Glutamatergic neuron (in vitro differentiated cells): Measurements from ENCODE around the gene TFDP1. TPM values are rescaled to one million over a fixed set of nuclear protein-coding genes. Genes with fewer than 3 reads are reported as not detected.

Experiments used
- DNase-seq: peaks from one replicate; pipeline ENCODE4 v3.0.0; 2022
- H3K27ac Mint-ChIP-seq: one replicate; pipeline ENCODE4 v1.8.0; 2020; ENCODE audit warnings: mild to moderate bottlenecking, mixed read lengths, inconsistent platforms; ENCODE audit not compliant: unreplicated experiment
- H3K27me3 Mint-ChIP-seq: one replicate; pipeline ENCODE4 v1.8.0; 2020; ENCODE audit warnings: mild to moderate bottlenecking, moderate library complexity, mixed read lengths, inconsistent platforms; ENCODE audit not compliant: unreplicated experiment
- H3K36me3 Mint-ChIP-seq: one replicate; pipeline ENCODE4 v1.8.0; 2020; ENCODE audit warnings: mild to moderate bottlenecking, mixed read lengths, inconsistent platforms; ENCODE audit not compliant: unreplicated experiment
- H3K4me1 Mint-ChIP-seq: one replicate; pipeline ENCODE4 v1.8.0; 2020; ENCODE audit warnings: mild to moderate bottlenecking, low read depth, mixed read lengths, inconsistent platforms; ENCODE audit not compliant: unreplicated experiment
- H3K4me3 Mint-ChIP-seq: one replicate; pipeline ENCODE4 v1.8.0; 2020; ENCODE audit warnings: mild to moderate bottlenecking, mixed read lengths, inconsistent platforms; ENCODE audit not compliant: unreplicated experiment
- H3K9me3 Mint-ChIP-seq: one replicate; pipeline ENCODE4 v1.8.0; 2020; ENCODE audit warnings: mild to moderate bottlenecking, moderate library complexity, mixed read lengths, inconsistent platforms; ENCODE audit not compliant: unreplicated experiment
- CTCF ChIP-seq: fragments of 200-600 bp; sonication (generic); IDR thresholded peaks from one replicate; pipeline ENCODE4 v1.5.0; 2021; ENCODE audit not compliant: partially characterized antibody, unreplicated experiment
- total RNA-seq: library from RNA; stranded (reverse); fragmentation: NEBNext Ultra II Directional; extraction: Animal tissue kit (Norgen Biotek cat#: 25700); gene quantifications from one replicate; pipeline ENCODE4 v1.2.1, GENCODE V29; 2021; ENCODE audit not compliant: unreplicated experiment

Gene TFDP1
- total RNA-seq, 1 donor from 2014 or later, result 62.0 TPM

- no peak overlapping the region for H3K4me3 Mint-ChIP-seq
- H3K27me3 Mint-ChIP-seq, result peaks cover 6% of the 10 kb centered on the region
- H3K9me3 Mint-ChIP-seq, result peaks cover 6% of the 10 kb centered on the region
- no peaks in the 10 kb centered on the region for H3K36me3 Mint-ChIP-seq
- H3K27ac Mint-ChIP-seq, result peak overlapping the region; percentile 33
- no peak for TF ChIP-seq CTCF
- H3K4me1 Mint-ChIP-seq, result peaks cover 32% of the 10 kb centered on the region
- no peak for DNase-seq
Measured at GRCh38 chr13:113550453-113550852, 34.1 kb upstream of the TFDP1 start.

GRCh38 chr13:113551081-113552000 is 33.2 kb upstream of the TFDP1 start:
- Mint-ChIP-seq H3K27ac (no peak overlapping the region), H3K4me1 (peaks cover 26% of the 10 kb centered on the region), H3K27me3 (peaks cover 6% of the 10 kb centered on the region), H3K9me3 (peaks cover 6% of the 10 kb centered on the region), H3K4me3 (no peak overlapping the region), H3K36me3 (no peaks in the 10 kb centered on the region)
- no peak for TF ChIP-seq CTCF
- DNase-seq, result no peak

- TF ChIP-seq CTCF, result no peak
- DNase-seq, result no peak
- Mint-ChIP-seq H3K27me3 (peaks cover 6% of the 10 kb centered on the region), H3K9me3 (peaks cover 6% of the 10 kb centered on the region), H3K4me3 (no peak overlapping the region), H3K27ac (no peak overlapping the region), H3K36me3 (no peaks in the 10 kb centered on the region), H3K4me1 (peaks cover 25% of the 10 kb centered on the region)
Measured at GRCh38 chr13:113552079-113552478, 32.5 kb upstream of the TFDP1 start.

GRCh38 chr13:113552786-113553434 is 31.6 kb upstream of the TFDP1 start:
- DNase-seq, result no peak
- no peak overlapping the region for H3K4me3 Mint-ChIP-seq
- TF ChIP-seq CTCF, result no peak
- H3K9me3 Mint-ChIP-seq, result peaks cover 3% of the 10 kb centered on the region
- no peaks in the 10 kb centered on the region for H3K36me3 Mint-ChIP-seq
- peaks cover 8% of the 10 kb centered on the region for H3K27me3 Mint-ChIP-seq
- H3K4me1 Mint-ChIP-seq, result peaks cover 22% of the 10 kb centered on the region
- H3K27ac Mint-ChIP-seq, result no peak overlapping the region
